HG03354 (cell line): ENCODE data around the gene TNNI3K.

Source experiments
- ATAC-seq: cut with Tn5 transposase; IDR thresholded peaks from one replicate; pipeline ENCODE4 v1.9.1; 2021; ENCODE audit warnings: mild to moderate bottlenecking; ENCODE audit not compliant: unreplicated experiment, poor library complexity, severe bottlenecking

The TNNI3K gene

DNA sequence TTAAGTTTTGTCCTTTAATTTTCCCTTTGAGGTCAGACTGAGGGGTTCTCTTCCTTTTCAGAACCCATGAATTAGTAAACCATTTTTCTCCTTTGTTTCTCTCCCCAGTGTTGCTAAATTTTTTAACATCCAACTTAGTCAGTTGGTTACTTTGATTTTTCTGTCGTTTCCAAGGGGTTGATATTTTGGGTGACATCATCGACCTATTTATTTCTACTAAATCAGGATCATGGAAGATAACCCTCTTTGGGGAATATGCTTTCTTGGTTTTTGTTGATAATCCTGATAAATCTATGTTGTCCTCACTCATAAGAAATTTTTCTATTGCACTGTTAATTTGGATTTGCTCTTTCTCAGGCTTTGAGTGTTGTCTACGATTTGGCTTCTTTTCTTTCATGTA is 236.3 kb downstream of the TNNI3K start:
- no peak for ATAC-seq

DNA sequence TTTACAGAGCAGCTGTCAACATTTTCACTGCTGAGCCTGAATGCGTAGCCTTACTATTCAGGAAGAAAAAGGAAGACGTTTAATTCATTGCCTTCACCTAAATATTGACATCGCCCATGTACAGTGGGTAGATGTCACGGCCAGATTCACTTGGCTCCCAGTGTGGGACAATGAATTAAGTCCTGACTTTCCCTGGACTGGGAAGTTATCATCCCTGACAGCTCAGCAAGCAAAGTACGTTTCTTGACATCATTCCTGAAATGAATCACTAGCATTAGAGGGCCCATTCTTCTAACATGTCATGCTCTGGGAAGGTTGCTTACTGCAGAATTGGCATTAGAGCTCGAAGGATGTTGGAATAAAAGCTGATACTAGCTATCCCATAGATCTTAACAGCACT is 239.4 kb downstream of the TNNI3K start:
- no peak for ATAC-seq

GRCh38 chr1:74478979-74479378 is 243.8 kb downstream of the TNNI3K start:
- no peak for ATAC-seq

GRCh38 chr1:74480068-74480467 is 244.9 kb downstream of the TNNI3K start:
- no peak for ATAC-seq

DNA sequence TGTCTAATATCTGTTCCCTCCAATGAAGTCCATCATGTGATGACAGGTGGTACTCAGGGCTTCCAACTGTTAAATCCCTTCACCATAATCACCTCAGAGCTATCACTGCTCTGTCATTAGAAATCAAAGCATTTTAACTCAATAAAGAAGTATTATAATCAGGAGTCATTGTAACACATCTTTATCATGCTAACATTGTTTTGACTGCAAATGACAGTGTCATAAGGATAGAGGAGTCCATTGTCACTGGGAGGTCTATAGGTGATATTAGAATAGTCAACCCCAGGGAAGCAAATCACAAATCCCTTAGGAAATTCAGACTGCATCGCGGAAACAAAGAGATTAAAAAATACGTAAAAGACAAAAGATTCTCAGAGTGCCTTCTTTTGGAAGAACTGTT is 246.4 kb downstream of the TNNI3K start:
- no peak for ATAC-seq

DNA sequence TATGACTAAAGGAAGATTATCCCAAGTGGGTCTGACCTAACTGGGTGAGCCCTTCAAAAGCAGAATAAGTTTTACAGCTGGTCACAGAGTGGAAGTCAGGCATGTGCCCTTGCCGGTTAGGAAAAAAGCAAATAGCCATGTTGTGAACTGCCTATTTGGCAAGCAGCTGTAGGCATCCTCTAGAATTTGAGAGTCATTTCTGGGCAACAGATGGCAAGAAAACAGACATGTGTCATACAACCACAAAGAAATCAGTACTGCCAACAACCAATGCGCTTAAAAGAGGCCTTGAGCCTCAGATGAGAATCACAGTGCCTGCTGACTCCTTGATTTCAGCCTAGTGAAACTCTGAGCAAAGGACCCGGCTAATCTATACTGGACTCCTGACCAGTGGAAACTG is 250.4 kb downstream of the TNNI3K start:
- ATAC-seq: no peak

DNA sequence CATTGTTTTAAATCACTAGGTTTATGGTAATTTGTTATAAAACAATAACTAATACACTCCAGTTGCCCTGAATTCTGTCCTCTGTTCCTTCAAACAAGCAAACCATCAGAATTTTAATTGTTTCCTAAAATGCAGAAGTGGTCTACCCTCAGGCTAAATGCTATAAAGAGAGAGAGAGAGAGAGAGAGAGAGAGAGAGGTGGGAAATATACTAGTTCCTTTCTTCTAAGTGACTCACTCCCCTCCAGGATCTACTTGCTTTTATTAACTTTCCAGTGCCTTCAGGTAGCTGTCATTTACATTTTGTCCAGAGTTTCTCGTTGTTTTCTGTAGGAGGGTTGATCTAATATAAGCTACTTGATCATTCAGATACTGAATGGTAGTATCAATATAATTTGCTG is 250.8 kb downstream of the TNNI3K start:
- ATAC-seq: no peak

GRCh38 chr1:74496669-74497068 is 261.5 kb downstream of the TNNI3K start:
- no peak for ATAC-seq

GRCh38 chr1:74498901-74499300 is 263.7 kb downstream of the TNNI3K start:
- no peak for ATAC-seq

DNA sequence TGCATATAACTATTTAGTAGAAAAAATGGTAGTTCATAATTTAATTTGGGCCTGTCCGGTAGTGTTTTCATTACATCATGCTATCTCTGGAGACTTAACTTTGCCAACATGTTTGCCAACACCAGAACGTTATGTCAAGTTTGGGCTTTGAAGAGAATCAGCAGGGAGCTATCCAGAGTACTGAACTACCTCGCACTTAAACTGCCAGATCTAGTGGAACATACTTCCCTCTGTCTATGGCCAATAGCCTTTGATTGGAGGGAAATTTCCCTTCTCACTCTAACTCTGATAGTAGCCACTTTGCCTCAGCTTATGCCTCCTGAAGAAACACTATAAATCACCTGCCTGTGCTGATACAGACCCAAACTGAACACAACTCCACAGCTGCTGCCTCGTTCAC is 267.2 kb downstream of the TNNI3K start:
- ATAC-seq: peak; percentile 45

GRCh38 chr1:74502858-74503257 is 267.7 kb downstream of the TNNI3K start:
- ATAC-seq: peak; percentile 43

- ATAC-seq: peak; percentile 95
Observed at GRCh38 chr1:74504125-74504932, 269.1 kb downstream of the TNNI3K start.

DNA sequence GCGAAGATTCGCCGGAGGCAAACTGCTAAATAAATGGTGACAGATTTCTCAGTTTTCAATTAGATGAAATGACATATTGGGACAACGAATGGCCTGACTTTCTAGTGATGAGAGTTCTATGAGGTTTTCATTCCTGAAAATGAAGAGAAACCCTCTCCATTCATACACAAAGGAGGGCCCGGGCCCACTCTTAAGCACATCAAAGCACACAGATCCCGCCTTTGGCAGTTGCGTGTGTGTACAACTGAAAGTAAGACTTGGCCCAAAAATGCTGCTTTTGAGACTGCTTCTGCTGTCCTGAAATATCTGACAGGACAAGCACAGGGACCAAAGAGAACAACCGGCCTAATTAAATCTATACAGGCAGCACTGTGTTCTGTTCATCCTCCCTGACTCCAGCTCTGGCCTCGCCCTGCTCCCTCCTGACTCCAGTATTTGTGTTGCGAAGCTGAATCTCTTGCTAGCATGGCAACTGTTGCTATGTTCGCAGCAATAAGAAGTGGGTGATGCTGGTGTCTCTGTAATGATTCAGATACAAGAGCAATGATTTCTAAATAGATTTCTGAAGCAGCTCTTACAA is 269.8 kb downstream of the TNNI3K start:
- no peak for ATAC-seq

GRCh38 chr1:74505928-74506710 is 270.9 kb downstream of the TNNI3K start:
- ATAC-seq: no peak

- no peak for ATAC-seq
Observed at GRCh38 chr1:74508449-74508848, 273.3 kb downstream of the TNNI3K start.

GRCh38 chr1:74512170-74512915 is 277.2 kb downstream of the TNNI3K start, which contains the start of gene LRRC53:
LRRC53 (minus strand) TSS chr1:74512611; CDS start chr1:74483349, 29,262 bp downstream.
- ATAC-seq: no peak

- no peak for ATAC-seq
Observed at GRCh38 chr1:74513411-74514300, 278.5 kb downstream of the TNNI3K start.

GRCh38 chr1:74517599-74518051 is 282.4 kb downstream of the TNNI3K start:
- peak; percentile 76 for ATAC-seq

GRCh38 chr1:74522148-74522547 is 287.0 kb downstream of the TNNI3K start:
- ATAC-seq: no peak
